Parathyroid adenoma (tissue), 2 donors: ENCODE data around the gene C1R.

Experiments
- H2AFZ ChIP-seq: fragments of 300-600 bp; sonication (generic); one replicate; pipeline ENCODE4 v1.7.0; 2017; ENCODE audit warnings: antibody characterized with exemption, mild to moderate bottlenecking
- H3K27ac ChIP-seq: fragments of 300-600 bp; sonication (generic); one replicate; pipeline ENCODE4 v1.7.0; 2017
- H3K27me3 ChIP-seq: fragments of 300-600 bp; sonication (generic); one replicate; pipeline ENCODE4 v1.7.0; 2017; ENCODE audit warnings: low read length; ENCODE audit not compliant: control insufficient read depth, insufficient read depth
- H3K36me3 ChIP-seq: fragments of 300-600 bp; sonication (generic); one replicate; pipeline ENCODE4 v1.7.0; 2017; ENCODE audit warnings: low read length; ENCODE audit not compliant: control insufficient read depth, insufficient read depth
- H3K4me1 ChIP-seq: fragments of 300-600 bp; sonication (generic); one replicate; pipeline ENCODE4 v1.7.0; 2017; ENCODE audit warnings: control low read depth
- H3K4me2 ChIP-seq: fragments of 300-600 bp; sonication (generic); one replicate; pipeline ENCODE4 v1.7.0; 2017; ENCODE audit warnings: low read length
- H3K4me3 ChIP-seq: fragments of 300-600 bp; sonication (generic); one replicate; pipeline ENCODE4 v1.7.0; 2017; ENCODE audit warnings: low read depth, low read length
- H3K79me2 ChIP-seq: fragments of 300-600 bp; sonication (generic); one replicate; pipeline ENCODE4 v1.7.0; 2017; ENCODE audit warnings: control low read depth
- H3K9ac ChIP-seq: fragments of 300-600 bp; sonication (generic); one replicate; pipeline ENCODE4 v1.7.0; 2017; ENCODE audit warnings: mild to moderate bottlenecking
- H3K9me3 ChIP-seq: fragments of 300-600 bp; sonication (generic); one replicate; pipeline ENCODE4 v1.7.0; 2017; ENCODE audit warnings: low read length; ENCODE audit not compliant: control insufficient read depth
- CTCF ChIP-seq: fragments of 300-600 bp; sonication (generic); IDR thresholded peaks from one replicate; pipeline ENCODE4 v1.7.0; 2017; ENCODE audit warnings: antibody characterized with exemption, mild to moderate bottlenecking
- donor health status: primary hyperparathyroidism.

C1R gene

GRCh38 chr12:7047306-7047705 lies 44.9 kb downstream of the C1R start:
- no peak overlapping the region for H3K9ac ChIP-seq
- no peaks in the 10 kb centered on the region for H3K4me1 ChIP-seq
- H3K4me2 ChIP-seq: no peak overlapping the region
- H3K27ac ChIP-seq: no peak overlapping the region
- TF ChIP-seq CTCF: no peak
- no peak overlapping the region for H2AFZ ChIP-seq
- no peaks in the 10 kb centered on the region for H3K9me3 ChIP-seq
- H3K79me2 ChIP-seq: no peaks in the 10 kb centered on the region
- H3K27me3 ChIP-seq: no peaks in the 10 kb centered on the region
- H3K36me3 ChIP-seq: no peaks in the 10 kb centered on the region
- H3K4me3 ChIP-seq: no peak overlapping the region

GRCh38 chr12:7046383-7047105 lies 45.7 kb downstream of the C1R start:
- Histone ChIP-seq H3K4me2 (no peak overlapping the region), H3K9ac (no peak overlapping the region), H3K79me2 (no peaks in the 10 kb centered on the region), H3K27me3 (no peaks in the 10 kb centered on the region), H3K9me3 (no peaks in the 10 kb centered on the region), H3K4me1 (no peaks in the 10 kb centered on the region), H3K36me3 (no peaks in the 10 kb centered on the region), H3K4me3 (no peak overlapping the region), H2AFZ (no peak overlapping the region), H3K27ac (no peak overlapping the region)
- no peak for TF ChIP-seq CTCF

GRCh38 chr12:7045913-7046312 lies 46.3 kb downstream of the C1R start:
- H3K4me1 ChIP-seq: no peaks in the 10 kb centered on the region
- H3K9ac ChIP-seq: no peak overlapping the region
- H3K9me3 ChIP-seq: no peaks in the 10 kb centered on the region
- H3K27ac ChIP-seq: no peak overlapping the region
- H3K27me3 ChIP-seq: no peaks in the 10 kb centered on the region
- H2AFZ ChIP-seq: no peak overlapping the region
- TF ChIP-seq CTCF: no peak
- no peak overlapping the region for H3K4me2 ChIP-seq
- H3K36me3 ChIP-seq: no peaks in the 10 kb centered on the region
- H3K79me2 ChIP-seq: no peaks in the 10 kb centered on the region
- no peak overlapping the region for H3K4me3 ChIP-seq

DNA sequence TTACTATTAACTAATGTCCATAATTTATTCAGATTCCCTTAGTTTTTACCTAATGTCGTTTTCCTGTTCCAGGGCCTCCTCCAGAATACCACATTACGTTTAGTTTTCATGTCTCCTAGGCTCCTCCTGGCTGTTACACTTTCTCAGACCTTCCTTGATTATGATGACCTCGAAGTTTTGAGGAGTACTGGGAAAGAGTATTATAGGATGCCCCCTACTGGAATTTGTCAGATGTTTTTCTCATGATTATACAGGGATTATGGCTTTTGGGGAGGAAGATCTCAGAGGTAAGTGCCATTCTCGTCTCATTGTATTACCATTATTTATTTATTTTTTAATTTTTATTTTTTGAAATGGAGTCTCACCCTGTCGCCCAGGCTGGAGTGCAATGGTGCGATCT lies 49.4 kb downstream of the C1R start:
- TF ChIP-seq CTCF: peak; percentile 48
- no peaks in the 10 kb centered on the region for H3K4me1 ChIP-seq
- H3K9me3 ChIP-seq: no peaks in the 10 kb centered on the region
- no peaks in the 10 kb centered on the region for H3K27me3 ChIP-seq
- no peak overlapping the region for H3K4me2 ChIP-seq
- H3K36me3 ChIP-seq: no peaks in the 10 kb centered on the region
- H3K9ac ChIP-seq: no peak overlapping the region
- H3K27ac ChIP-seq: no peak overlapping the region
- no peak overlapping the region for H3K4me3 ChIP-seq
- H2AFZ ChIP-seq: peak overlapping the region; percentile 30
- no peaks in the 10 kb centered on the region for H3K79me2 ChIP-seq

GRCh38 chr12:7039403-7039802 lies 52.8 kb downstream of the C1R start:
- H3K9me3 ChIP-seq: no peaks in the 10 kb centered on the region
- no peak overlapping the region for H3K4me3 ChIP-seq
- no peaks in the 10 kb centered on the region for H3K79me2 ChIP-seq
- no peaks in the 10 kb centered on the region for H3K36me3 ChIP-seq
- no peak overlapping the region for H2AFZ ChIP-seq
- no peak for TF ChIP-seq CTCF
- no peaks in the 10 kb centered on the region for H3K4me1 ChIP-seq
- no peak overlapping the region for H3K9ac ChIP-seq
- no peak overlapping the region for H3K27ac ChIP-seq
- H3K4me2 ChIP-seq: no peak overlapping the region
- no peaks in the 10 kb centered on the region for H3K27me3 ChIP-seq
